Measurements from ENCODE around the gene ARHGAP33.

DNA sequence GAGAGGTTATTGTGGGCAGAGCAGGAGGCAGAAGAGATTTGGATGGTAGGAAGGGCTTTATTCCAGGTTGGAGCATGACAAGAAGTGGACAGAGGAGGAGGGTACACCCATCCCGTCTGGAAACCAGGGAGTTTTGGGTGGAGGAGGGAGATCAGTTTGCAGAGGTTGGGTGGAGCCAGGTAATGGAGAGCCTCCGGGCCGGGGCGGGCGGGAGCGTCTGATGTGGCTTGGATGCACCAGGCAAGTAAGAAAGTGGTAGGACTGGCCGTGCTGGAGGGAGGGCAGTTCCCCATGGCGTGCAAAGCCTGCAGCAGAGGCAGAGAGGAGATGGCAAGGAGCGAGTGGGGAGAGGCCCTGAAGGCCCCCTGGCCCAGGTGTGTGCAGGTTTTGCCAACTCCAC, 44.0 kb upstream of the ARHGAP33 start:
- TF ChIP-seq POLR2A (IDR thresholded peaks at IDR 0.05; ENCODE audit: low read depth, low read length) = no peak
- no peak for TF ChIP-seq POLR2AphosphoS5 (IDR thresholded peaks at IDR 0.05; ENCODE audit: low read depth, low read length)

Data from GM12892 (cell line).